ENCODE results near the gene KRT6B. TPM values are rescaled to one million over a fixed set of nuclear protein-coding genes. Genes with fewer than 3 reads are reported as not detected.

KRT6B gene
- total RNA-seq: not detected in 2 replicates

GRCh38 chr12:52452101-52452500, at the start of gene KRT6B:
Gene KRT6B, minus strand, starts transcription at chr12:52452146. Its CDS starts 68 bp downstream, at chr12:52452078.

GRCh38 chr12:52493172-52493571, 41.2 kb upstream of the KRT6B start, which contains the start of gene KRT6A:
Gene KRT6A, minus strand, starts transcription at chr12:52493257. Its CDS starts 69 bp downstream, at chr12:52493188.

GRCh38 chr12:52473768-52474167, 21.8 kb upstream of the KRT6B start, which contains the start of gene KRT6C:
Gene KRT6C, minus strand, starts transcription at chr12:52473805. Its CDS starts 68 bp downstream, at chr12:52473737.

GRCh38 chr12:52434081-52434733, 17.7 kb downstream of the KRT6B start, which contains the start of gene KRT75:
Gene KRT75, minus strand, starts transcription at chr12:52434371. Its CDS starts 67 bp downstream, at chr12:52434304.

GRCh38 chr12:52405922-52406385, 46.0 kb downstream of the KRT6B start, which contains the start of gene KRT82:
Gene KRT82, minus strand, starts transcription at chr12:52406335. Its CDS starts 58 bp downstream, at chr12:52406277.

Other genes with a start within 250 kb of the KRT6B start
- 14.2 and 24.8 TPM in 2 replicates for gene KRT7, start 218.9 kb downstream of the KRT6B start, total RNA-seq
- 0.54 and 2.0 TPM in 2 replicates for gene KRT86, start 177.5 kb downstream of the KRT6B start, total RNA-seq
- gene KRT81, start 160.6 kb downstream of the KRT6B start, total RNA-seq: 0.26 TPM in 1 of 2 replicates, not detected in the other
- not detected in 2 replicates for gene KRT83, start 130.7 kb downstream of the KRT6B start, total RNA-seq
- under 0.01 TPM in 1 of 2 replicates, not detected in the other for gene KRT85, start 84.7 kb downstream of the KRT6B start, total RNA-seq
- not detected in 2 replicates for gene KRT84, start 66.5 kb downstream of the KRT6B start, total RNA-seq
- not detected in 2 replicates for gene KRT82, start 45.8 kb downstream of the KRT6B start, total RNA-seq
- gene KRT75, start 17.8 kb downstream of the KRT6B start, total RNA-seq: 0.91 and 1.4 TPM in 2 replicates
- gene KRT6C, start 21.7 kb upstream of the KRT6B start, total RNA-seq: not detected in 2 replicates
- not detected in 2 replicates for gene KRT6A, start 41.1 kb upstream of the KRT6B start, total RNA-seq
- not detected in 2 replicates for gene KRT5, start 68.2 kb upstream of the KRT6B start, total RNA-seq
- gene KRT71, start 101.0 kb upstream of the KRT6B start, total RNA-seq: not detected in 2 replicates
- not detected in 2 replicates for gene KRT74, start 121.7 kb upstream of the KRT6B start, total RNA-seq
- not detected in 2 replicates for gene KRT72, start 149.3 kb upstream of the KRT6B start, total RNA-seq
- gene KRT73, start 166.4 kb upstream of the KRT6B start, total RNA-seq: not detected in 2 replicates
- not detected in 2 replicates for gene KRT2, start 200.1 kb upstream of the KRT6B start, total RNA-seq
- gene KRT1, start 228.3 kb upstream of the KRT6B start, total RNA-seq: not detected in 2 replicates

All from articular chondrocyte of knee joint (primary cell).